Left renal pelvis (tissue), 4 donors: Measurements from ENCODE around the gene CMIP. TPM values are rescaled to one million over a fixed set of nuclear protein-coding genes. Genes with fewer than 3 reads are reported as not detected.
"Not testable (repeated sequence)": the region's sequence is repeated elsewhere in the genome, so short reads cannot be mapped to it uniquely, and the experiment has no call there.

Source experiments
- DNase-seq, 4 donors: peaks; one replicate each; pipeline ENCODE4 v3.0.0-alpha.2; 2013; ENCODE audit warnings: low read depth in 4 of 4, low spot score in 3 of 4
- polyA plus RNA-seq, 4 donors: library from polyadenylated mRNA; unstranded; fragments of 120-200 nt; gene quantifications; one replicate each; pipeline ENCODE4 v1.2.1, GENCODE V29; 2013; ENCODE audit not compliant: insufficient read length in 4 of 4

Gene CMIP
- polyA plus RNA-seq, result 10 to 100 TPM; 24.0 to 48.3 (median 42.0) TPM

DNA sequence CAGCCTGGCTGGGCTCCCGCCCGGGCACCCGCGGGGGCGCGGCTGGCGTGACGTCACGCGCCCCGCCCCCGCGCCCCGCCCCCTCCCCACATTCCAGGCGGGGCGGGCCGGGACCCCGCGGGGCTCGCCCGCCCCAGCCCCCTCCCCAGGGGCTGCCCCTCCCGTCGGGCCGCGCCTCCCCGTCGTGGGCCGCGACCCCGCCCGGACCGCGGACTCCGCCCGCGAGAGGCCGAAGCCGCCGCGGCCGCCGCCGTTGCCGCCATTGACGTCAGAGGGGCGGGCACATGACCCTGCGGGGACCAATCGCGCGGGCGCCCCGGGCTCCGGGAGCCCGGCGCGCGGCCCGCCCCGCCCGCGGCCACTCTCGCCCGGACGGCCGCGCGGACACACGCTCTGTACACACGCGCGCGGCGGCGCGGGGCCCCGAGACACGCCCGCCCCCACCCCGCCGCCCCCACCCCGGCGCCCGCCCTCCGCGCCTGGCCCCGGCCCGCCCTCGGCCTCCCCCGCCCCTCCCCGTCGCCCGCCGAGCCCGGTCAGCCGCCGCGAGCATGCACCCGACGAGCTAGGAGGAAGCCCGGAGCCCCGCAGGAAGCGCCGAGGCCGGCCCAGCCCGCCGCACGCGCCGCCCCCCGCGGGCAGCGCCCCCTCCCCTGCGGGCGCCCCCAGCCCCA, at the start of gene CMIP:
Gene CMIP (plus strand): TSS at position 361 of the 674 bp plus-strand sequence.
- peak in 2 of 4 donors; percentile 67 to 68 for DNase-seq

DNA sequence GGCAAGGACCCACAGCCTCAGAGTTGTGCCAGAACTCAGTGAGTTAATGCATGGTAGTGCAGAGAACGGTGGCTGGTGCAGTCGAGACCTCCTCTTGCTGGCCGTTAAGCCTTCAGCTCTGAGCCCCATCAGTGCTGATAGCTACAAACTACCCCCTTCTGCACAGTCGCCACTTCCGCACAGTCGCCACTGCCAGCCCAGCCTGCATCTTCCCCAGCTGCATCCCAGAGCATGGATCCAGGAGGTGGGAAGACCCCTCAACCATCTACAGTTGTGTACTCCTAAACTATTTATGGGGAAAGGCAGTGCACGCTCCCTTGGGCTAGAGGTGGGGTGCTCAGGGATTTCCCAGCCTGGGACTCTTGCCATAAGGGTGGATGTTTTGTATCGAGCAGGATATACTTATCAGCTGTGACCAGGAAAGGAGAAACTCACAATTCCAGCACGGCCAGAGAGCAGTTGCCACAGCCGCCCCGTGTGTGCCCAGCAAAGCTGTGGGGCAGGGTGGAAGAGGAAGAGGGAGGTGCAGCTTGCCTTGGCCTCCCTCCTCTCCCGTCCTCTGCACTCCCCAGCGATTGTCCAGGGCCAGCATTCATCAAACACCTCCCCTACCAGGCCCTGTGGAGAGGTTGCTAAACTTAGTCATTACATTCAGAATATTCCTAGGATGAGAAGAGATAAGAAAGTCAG, 49.5 kb upstream of the CMIP start:
- no peak for DNase-seq

DNA sequence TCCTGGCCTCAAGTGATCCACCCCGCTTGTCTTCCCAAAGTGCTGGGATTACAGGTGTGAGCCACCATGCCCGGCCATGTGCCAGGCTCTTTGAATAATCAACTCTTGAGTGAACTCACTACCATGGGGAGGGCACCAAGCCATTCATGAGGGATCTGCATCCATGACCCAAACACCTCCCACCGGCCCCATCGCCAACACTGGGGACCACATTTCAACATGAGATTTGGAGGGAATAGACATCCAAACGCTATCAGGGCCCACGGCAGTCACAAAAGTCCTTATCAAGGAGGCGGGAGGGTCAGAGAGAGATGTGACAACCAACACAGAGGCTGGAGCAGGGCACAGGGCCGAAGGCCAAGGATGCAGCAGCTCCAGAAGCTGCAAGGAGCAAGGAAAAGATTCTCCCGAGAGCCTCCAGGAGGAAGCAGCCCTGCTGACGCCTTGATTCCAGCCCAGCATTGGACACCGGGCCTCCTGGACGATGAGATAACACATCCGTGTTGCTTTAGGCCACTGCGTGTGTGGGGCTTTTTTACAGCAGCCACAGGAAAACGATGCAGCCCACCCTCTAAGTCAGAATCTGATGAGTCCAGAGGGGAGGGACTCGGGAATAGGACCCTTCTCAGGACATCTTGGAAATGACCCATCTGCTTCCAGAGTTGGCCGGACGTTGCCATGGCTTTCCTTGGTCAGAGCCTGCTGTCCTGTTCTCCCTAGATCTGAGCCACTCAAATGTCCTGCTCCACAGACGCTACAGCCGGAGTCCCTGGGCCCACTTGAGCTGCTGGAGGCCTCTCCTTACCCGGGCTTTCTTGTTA, 47.3 kb upstream of the CMIP start:
- DNase-seq, result no peak

DNA sequence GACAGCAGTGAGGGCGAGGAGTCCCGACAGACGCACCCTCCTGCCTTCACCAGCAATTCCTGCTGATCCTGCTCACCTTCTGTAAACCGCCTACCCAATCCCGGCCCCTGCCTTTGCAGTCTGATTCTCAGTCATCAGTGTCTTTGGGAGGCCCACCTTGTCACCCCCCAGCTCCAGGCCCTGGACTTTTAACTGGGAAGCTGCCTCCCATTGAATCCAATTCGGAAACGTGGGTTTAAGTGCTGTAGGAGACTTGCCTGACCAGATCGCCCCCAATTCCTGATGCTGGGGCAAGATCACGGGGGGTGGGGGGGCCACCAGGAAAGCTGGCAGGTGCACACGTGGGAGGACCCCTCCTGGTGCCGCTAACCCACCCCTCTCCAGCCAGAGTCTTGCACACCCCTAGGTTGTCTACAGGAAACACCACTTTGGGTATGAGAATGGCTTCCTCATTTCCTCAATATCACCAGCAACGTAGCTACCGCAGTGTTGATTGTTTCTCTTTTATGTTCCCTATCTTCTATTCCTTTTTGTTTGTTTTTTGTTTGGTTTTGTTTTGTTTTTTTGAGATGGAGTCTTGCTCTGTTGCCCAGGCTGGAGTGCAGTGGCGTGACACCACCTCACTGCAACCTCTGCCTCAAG, 46.6 kb upstream of the CMIP start:
- DNase-seq, result no peak

DNA sequence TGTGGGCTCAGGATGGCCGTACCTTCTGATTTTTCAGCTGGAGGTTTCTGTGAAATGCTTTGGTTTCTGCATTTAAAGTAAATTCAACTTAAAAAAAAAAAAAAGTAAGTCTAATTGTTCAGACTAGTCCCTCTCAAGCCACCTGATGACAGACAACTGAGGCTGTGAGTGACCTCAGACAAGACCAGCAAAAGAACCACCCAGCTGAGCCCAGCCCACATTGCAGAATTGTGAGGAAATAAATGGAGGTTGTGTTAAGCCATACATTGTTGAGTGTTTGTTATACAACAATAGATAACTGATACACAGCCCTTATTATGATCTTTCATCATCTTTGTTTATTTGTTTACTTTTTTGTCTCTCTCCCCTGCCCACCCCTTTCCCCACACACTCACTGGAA, 44.7 kb upstream of the CMIP start:
- DNase-seq, result no peak

DNA sequence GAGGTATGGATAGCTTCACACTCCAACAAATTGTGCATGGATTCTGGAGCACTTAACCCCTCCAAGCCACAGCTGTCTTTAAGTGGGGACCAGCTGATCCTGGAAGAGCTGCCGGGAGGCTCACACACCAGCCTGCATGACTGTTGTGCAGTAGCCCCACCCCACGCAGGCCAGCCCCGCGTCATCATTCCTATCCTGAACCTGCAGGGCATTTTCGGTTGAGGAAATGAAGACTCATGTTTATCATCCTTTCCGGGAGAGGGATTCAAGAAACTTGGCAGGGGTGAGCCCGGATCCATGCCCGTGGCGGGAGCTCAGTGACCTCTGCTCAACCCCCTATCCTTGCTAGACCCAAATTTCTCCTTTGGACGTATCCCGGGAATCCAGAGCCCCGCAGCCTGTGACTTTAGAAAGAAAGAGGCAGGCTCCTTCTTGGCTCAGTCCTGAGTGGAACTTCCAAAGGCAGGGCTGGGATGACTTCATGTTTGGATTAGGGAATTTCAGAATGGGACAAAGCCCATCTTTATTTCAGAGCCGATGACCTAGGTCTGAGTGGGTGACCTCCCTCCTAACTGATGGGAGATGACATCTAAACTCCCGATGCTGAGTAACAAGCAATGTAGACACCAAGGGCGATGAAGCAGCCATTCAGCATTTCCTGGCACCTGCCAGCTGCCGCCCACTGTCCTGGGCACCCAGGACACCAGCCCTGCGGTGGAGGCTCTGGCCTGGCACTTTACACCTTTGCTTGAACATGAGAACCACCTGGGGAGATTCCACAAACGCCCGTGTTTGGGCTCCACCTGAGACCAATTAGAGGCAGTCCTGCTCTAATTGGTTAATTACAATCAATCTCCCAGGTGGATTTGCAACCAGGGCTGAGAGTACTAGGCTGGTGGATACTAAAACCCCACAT, 43.3 kb upstream of the CMIP start:
- DNase-seq, result no peak

DNA sequence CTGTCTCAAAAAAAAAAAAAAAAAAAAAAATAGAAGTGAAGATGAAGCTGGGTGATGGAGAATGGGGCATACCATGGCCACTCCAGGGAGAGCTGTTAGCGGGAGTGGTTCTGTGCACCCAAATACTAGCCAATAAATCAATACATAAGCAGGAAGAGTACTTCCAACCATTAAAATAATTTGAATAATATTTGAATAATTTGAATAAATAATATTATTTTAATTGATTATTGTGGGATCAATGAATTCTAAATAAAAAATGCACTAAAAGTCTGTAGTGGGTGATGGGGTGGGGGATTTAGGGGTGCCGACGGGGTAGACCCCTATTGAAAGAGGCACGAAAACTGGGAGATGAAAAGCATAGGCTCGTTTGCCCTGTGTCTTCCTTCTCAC, 41.4 kb upstream of the CMIP start:
- no peak for DNase-seq

DNA sequence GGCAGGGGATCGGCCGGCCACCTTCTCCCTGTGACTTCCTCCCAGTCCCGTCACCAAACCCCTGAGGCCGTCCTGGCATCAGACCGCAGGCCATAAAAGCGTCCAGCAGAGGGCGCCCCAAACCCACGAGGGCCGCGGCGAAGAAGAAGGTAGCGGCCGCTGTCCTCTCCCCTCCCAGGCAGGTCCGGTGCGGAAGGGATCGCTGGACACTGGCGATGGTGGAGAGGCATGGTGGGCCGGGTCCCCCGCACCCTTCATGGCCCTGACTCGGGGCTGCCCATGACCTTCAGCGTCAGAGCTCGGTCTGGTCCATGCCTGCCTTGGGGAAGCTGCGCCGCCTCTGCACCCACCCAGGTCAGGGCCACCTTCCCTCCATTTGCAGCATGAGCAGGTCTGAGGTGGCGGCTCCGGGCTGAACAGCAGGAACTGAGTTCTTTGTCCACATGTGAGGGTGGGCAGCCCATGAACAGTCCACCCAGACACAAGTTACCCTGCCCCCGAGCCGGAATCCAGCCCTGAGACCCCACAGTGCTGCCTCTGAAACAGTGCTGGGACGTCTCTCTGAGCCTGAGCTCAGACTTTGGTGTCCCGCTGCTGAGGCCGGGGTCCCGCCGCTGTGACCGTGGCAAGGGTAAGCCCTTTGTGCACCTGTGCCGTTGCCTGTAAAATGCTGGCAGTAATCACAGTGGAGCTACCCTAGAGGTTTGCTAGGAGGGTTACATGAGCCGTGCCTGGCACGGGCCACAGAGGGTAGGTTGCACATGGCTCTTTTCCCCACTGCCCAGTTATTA, 40.8 kb upstream of the CMIP start:
- DNase-seq, result peak in 3 of 4 donors; percentile 55 to 66 (median 57)

DNA sequence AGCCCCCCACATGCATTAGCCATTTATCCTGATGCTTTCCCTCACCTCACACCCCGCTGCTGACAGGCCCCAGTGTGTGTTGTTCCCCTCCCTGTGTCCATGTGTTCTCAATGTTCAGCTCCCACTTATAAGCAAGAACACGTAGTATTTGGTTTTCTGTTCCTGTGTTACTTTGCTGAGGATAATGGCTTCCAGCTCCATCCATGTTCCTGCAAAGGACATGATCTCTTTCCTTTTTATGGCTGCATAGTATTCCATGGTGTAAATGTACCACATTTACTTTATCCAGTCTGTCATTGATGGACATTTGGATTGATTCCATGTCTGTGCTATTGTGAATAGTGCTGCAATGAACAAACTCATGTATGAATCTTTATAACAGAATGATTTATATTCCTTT, 39.6 kb upstream of the CMIP start:
- DNase-seq, result not testable (repeated sequence)

DNA sequence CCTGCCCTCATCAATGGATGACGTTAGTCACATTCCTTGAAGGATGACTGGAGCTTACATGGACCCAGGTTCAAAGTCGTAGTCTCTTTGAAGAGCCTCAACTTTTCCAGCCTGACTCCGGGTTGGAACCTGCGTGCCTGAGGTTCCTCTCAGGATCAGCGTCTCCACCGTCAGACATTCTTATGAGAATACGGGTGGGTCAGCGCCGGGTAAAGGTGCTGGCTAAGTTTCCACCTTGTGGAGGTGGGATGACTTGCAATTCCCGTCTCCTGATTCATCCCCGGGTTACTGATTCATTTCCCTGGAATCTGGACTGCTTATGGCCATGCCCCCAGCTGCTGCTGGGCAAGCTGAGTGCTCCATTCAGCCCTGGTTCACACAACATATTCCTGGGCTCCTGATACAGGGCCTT, 38.9 kb upstream of the CMIP start:
- DNase-seq, result no peak

DNA sequence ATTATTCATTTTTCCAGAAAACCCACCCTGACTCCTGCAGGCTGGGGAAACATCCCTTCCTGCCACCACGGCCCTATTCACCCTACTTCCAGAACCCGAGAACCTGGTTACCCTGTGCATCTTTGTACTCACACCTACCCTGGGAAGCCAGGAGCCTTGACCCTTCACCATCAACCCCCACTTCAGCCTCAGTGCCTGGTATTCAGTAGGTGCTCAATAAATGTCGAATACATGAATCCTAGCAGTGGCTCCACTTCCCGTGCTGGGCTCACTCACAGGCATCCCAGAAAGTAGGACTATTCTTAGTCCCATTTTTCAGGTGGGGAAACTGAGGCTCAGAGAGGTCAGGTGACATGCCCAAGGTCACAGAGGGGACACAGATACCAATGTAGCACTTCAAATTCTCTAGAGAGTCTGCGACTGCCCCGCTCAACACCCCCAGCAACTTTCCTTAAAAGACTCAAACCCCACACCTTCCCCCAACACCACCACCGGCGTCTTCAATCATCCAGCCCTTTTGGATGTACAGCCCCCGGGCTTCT, 36.1 kb upstream of the CMIP start:
- no peak for DNase-seq

DNA sequence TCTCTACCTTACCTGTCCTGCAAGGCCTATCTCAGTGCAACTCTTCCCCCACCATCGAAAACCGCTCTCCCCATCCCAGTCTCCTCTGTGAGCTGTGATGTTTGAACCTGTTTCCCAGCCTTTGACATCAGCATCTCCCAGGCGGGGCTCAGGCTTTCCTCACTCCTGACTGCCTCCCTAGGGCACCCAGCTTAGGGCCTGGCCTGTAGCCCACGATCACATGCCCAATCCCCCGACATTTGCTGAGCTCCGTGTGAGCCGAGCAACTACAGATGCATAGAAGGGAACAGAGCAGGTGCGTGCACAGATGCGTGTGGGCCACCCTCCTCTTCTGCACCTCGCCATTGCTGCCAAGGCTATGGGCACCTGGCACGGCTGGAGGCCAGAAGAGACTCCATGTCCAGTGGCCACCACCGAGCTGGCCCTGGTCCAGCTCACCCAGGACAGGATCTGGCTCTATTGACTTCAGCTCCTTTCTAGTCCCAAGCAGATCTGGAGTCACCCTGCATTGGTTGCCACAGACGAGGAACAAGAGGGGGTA, 35.5 kb upstream of the CMIP start:
- no peak for DNase-seq

DNA sequence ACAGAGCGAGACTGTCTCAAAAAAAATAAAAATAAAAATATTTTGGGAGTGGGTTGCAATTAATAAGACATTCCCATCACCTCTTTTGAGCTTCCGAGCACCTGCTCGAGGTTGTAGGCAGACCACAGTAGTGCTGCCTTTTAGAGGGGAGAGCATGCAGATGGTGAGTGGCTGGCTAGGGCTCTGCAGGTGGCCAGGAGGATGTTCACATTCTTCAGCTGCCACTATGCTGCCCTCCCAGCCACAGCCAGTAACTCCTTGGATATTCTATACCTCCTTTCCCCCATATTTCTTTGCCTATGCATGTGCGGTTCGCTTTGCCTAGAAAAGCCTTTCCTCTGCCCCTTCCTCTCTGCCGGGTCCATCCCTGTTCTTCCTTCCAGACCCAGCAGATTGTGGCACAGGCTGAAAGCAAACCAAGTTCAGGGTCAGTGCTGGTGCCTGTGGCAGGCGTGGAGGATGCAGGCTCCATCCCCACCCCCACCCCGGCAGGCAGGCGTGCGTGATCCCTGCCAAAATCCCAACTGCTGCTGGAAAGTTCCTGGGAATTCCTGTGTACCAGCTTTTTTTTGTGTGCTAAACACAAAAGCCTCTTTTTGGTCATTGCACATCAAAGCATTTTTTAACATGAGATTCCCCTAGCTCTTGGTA, 33.8 kb upstream of the CMIP start:
- DNase-seq, result no peak

DNA sequence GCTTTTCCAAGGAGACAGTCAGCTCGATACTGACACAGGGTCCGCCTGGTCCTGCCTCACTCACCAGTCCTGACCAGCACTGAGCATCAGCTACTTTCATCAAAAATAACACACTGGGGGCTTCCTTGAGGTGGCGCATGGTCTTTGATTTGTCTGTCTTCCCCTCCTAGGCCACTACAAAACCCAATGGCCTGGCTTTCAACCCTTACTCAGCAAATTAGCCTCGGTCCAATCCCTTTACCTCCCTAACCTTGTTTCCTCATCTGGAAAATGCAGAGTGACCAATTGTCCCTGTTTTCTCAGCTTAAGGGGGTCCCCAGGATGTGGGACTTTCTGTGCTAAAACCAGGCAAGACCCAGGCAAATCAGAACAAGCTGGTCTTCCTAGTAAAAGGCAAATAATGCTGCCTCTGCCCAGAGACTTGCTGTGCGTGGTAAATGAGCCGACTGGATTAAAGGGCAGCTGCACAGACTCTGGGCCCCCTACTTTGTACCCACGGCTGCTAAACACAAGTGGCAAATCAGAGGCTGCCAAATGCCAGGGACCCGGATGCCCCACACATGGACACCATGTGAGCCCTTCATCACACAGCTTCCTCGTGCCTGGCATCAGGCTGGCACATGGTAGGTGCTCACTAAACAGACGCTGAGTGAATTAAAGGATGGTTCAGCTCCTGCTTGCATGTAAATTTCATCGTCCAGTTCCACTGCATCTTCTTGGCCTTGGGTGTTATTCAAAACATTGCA, 31.2 kb upstream of the CMIP start:
- DNase-seq, result no peak

DNA sequence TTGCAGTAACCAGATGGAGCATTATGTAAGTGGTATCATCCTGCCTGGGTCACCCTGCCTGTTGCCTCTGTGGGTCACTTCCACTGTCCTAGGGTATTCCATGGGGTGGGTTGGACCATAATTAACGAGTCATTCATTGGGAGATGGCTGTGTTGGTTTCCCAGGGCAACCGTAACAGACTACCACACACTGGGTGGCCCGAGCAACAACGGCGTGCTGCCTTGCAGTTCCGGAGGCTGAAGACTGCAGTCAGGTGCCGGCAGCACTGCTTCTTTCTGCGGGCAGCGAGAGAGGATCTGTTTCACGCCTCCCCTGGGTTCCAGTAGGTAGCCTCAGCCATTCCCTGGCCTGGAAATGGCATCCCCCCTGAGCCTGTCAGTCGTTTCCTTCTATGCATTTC, 28.9 kb upstream of the CMIP start:
- DNase-seq, result no peak

DNA sequence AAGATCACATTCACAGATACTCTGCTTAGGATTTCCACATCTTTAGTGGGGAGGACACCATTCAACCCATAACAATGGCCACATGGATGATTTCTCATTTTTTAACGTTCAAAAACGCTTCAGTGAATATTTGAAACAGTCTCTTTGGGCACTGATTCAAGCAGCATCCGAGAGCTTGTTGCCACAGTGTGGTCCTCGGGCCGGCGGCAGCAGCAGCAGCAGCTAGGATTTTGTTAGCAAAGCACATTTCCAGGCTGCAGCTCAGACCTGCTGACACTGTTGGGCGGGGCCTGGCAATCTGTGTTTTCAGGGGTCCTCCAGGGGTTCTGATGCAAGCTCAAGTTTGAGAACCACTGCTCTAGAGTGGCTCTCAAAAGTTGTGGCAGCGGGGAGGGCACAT, 27.9 kb upstream of the CMIP start:
- no peak for DNase-seq

DNA sequence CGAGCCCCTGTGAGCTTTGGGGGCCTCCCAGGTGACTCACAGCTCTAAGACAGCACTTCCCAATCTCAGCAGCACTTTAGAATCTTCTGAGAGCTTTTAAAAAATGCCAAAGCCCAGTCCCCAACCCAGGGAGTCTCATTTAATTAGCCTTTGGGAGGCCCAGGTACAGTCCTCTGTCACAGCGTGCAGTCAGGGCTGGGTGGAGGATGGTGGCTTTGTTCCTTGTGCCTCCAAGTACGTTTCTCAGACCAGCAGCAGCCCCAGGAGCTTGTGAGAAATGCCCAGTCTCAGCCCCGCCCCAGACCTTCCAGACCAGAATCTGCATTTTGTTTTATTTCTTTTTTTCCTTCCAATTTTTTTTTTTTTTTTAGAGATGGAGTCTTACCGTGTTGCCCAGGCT, 27.4 kb upstream of the CMIP start:
- DNase-seq, result no peak
